Fibroblast of skin of back (primary cell): Measurements from ENCODE around the gene MTCH1.
"Not testable (repeated sequence)": the region's sequence is repeated elsewhere in the genome, so short reads cannot be mapped to it uniquely, and the experiment has no call there.

Experiments
- DNase-seq: peaks from one replicate; pipeline ENCODE4 v3.0.0-alpha.2; 2013

Gene MTCH1

DNA sequence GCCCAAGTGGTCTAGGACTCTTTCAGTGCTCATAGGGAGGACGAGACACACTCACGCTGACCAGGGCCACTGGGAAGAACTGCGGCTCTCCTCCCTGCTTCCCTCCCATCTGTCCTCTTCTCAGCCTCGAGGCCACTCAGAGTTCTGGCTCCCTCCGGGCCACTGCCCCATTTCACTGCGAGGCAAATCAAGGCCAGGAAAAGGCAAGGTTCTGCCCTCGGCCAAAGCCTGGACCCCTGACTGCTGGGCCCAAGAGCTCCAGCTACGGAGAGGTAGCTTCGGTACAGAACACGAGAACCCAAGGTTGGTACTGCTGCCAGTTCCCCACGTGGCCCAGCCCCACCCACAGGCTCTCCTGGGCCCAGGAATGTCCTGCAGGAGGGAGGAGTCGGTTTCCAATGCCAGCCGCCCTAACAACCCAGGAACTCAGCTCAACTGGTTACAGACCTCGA, 16.7 kb downstream of the MTCH1 start:
- no peak for DNase-seq

DNA sequence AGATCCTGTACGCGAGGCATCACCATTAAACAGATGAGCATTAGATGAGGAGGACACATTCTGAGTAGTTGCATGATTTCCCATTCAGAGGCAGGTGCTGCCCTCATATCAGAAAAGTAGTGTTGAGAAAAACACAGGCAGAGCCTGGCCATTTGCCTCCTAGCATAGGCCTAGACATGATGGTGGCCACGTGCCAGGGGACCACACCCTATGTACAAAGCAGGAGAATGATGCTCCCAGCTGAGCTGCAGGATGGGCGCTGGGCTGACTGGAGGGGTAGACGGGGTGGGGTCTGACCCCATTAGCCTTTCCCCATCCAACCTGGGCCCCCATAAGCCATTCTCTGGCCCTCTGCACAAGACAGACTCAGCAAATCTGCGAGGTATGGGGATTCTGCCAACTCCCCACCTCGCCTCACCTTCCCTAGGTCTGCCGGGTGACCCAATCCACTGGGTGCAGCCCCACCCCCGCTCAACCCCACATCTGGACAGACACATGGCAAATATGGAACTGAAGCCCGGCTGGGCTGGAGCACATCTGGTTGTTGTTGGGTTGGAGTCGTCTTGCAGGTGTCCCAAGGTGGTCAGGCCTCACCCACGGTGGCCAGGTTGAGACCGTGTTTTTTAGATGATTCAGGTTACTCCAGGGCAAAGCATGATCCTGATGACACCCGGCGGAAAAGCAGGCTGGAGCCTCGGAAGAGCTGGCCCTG, 17.6 kb downstream of the MTCH1 start:
- DNase-seq: no peak

DNA sequence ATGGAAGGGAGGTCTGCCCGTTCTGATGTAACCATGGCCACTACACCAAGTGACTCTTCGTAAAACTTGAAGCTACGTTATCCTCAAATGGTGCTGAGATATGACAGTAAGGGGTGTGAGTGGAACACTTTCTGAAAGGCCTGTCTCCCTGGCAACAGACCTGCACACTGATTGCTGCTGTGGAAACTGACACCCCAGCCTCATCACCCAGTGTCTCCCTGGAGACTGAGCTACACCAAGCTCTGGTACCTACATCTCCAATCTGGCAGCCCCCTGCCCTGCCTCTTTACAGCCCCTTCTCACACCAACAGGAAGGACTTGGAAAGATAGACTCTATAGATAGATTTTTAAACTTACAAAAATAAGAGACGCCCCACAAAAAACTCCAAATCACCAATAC, 18.2 kb downstream of the MTCH1 start:
- DNase-seq: no peak

DNA sequence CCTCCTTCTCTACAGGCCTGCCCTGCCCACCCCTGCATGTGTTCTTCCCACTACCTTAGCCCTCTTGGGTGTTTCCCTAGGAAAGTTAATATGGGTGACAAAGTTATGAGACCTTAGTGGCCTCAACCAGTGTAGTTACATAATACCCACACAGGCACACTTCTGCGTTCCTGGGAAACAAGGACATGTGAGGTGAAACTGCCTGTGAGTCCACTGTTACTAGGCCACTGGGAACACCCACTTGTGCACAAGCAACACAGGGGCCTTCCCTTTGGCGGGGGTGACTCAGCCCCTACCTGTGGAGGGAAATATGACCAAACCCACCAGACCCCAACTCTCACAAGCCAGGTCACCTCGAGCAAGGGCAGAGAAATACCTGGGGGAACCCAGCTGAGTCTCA, 18.7 kb downstream of the MTCH1 start:
- no peak for DNase-seq

DNA sequence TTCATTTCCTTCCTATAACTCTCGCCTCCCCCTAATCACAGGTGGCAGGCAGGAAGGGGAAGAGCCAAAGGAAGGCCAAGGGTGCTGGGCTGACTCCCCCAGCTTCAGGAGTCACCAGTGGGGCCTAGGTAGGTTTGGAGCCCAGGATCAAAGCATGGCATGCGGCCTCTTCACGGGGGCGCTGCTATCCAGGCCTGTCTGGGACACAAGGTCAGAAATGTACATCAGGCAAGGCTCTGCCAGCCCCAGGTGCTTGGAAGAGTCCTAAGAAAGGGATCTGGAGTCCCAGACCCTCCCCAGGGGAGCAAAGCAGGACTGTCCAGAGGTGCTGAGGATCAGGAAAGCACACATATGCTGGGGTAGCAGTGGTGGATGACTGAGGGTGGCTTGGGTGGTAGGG, 21.1 kb downstream of the MTCH1 start:
- DNase-seq: no peak

DNA sequence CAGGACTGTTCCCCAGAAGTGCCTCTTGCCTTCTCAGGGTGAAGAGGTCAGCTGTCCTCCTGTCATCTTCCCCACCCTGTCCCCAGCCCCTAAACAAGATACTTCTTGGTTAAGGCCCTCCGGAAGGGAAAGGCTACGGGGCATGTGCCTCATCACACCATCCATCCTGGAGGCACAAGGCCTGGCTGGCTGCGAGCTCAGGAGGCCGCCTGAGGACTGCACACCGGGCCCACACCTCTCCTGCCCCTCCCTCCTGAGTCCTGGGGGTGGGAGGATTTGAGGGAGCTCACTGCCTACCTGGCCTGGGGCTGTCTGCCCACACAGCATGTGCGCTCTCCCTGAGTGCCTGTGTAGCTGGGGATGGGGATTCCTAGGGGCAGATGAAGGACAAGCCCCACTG, 21.6 kb downstream of the MTCH1 start:
- no peak for DNase-seq

DNA sequence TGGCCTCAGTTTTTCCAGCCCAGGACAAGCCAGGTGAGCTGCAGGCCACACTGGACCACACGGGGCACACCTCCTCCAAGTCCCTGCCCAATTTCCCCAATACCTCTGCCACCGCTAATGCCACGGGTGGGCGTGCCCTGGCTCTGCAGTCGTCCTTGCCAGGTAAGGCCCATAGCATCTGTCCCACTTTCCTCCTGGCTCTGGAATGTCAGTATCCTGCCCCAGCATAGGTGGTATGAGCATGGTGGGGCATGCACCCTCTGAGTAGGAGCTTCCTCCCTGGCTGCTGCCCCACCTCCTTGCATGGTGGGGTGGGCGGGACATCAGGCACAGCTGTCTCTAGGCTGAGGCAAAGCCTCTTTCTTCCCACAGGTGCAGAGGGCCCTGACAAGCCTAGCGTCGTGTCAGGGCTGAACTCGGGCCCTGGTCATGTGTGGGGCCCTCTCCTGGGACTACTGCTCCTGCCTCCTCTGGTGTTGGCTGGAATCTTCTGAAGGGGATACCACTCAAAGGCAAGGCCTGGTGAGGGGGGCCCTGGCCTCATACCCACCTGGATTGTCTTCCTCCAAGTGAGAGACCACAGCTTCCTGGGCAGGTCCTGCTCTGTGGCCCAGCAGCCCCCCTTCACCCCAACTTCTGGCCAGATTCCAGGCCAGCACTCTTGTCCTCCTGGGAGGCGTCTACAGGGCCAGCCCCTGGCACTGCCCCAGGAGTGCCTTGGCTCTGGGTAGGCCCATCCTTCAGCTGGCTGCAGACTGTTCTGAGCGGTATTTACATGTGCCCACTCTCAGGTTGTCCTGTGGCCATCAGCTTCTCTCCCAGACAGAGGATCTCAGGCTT, 22.3 kb downstream of the MTCH1 start:
- no peak for DNase-seq

DNA sequence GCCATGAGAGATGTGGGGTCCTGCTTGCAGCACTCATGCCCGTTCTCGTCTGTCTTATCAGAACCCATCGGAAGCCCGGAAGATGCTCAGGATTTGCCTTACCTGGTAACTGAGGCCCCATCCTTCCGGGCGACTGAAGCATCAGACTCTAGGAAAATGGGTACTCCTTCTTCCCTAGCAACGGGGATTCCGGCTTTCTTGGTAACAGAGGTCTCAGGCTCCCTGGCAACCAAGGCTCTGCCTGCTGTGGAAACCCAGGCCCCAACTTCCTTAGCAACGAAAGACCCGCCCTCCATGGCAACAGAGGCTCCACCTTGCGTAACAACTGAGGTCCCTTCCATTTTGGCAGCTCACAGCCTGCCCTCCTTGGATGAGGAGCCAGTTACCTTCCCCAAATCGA, 23.1 kb downstream of the MTCH1 start:
- peak; percentile 37 for DNase-seq

DNA sequence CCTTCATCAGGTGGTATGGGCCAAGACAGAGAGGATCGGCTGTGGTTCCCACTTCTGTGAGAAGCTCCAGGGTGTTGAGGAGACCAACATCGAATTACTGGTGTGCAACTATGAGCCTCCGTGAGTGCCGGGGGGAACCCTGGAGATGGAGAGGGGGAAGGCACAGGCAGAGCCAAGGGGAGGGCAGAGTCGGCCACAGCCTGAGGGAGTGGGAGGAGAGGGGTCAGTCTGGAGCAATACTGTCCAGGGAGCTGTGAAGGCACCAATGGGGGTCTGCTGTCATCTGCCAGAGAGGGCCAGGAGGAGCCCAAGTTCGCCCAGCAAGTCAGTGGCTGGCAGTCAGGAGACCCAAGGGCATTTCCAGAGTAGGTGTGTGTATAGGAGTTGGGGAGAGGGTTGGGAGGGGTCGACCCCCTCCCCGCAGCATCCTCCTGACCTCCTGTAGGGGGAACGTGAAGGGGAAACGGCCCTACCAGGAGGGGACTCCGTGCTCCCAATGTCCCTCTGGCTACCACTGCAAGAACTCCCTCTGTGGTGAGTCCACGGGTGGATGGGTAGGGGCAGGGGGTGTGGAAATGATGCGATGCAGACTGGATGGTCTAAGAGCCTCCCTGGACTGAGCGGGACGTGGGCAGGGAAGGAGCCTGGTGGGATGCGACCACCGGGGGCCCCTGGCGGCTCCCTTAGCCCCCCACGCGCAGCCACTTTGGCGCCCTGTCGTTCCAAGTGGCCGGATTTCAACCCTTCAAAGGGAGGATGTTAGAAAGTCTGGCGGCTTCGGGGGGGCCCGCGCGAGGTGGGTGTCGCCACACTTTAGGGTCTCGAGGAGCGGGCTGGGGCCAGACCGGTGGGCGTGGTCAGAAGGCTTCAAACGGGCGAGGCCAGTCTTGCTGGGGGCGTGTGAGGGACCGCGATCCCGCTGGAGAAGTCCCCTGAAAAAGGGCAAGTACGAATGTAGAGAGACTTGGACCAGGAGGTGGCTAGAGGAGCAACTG, 24.3 kb downstream of the MTCH1 start:
- no peak for DNase-seq

DNA sequence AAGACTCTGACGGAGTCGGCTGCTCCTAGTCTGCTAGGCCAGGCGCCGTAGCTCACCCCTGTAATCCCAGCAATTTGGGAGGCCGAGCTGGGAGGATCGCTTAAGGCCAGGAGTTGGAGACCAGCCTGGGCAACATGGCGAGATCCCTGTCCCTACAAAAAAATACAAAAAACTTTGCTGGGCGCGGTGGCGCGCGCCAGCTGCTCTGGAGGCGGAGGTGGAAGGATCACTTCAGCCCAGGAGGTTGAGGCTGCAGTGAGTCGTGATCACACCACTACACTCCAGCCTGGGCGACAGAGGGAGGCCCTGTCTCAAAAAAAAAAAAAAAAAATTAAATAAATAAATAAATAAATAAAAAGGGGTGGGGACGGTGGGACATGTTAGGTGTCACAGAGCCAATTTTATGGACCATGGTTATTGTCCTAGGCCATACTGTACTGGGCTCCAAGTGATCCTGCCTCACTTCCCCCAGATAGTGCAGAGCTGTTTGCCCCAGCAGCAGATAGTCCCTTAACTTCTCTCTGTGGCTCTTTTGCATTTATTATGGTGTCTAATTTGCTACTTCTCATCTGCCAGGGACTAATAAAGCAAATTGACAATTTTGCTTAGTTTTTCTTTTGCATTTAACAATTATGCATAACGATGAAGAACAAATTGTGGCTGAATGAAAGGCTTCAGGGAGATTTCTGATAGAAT, 26.3 kb downstream of the MTCH1 start:
- DNase-seq: no peak

DNA sequence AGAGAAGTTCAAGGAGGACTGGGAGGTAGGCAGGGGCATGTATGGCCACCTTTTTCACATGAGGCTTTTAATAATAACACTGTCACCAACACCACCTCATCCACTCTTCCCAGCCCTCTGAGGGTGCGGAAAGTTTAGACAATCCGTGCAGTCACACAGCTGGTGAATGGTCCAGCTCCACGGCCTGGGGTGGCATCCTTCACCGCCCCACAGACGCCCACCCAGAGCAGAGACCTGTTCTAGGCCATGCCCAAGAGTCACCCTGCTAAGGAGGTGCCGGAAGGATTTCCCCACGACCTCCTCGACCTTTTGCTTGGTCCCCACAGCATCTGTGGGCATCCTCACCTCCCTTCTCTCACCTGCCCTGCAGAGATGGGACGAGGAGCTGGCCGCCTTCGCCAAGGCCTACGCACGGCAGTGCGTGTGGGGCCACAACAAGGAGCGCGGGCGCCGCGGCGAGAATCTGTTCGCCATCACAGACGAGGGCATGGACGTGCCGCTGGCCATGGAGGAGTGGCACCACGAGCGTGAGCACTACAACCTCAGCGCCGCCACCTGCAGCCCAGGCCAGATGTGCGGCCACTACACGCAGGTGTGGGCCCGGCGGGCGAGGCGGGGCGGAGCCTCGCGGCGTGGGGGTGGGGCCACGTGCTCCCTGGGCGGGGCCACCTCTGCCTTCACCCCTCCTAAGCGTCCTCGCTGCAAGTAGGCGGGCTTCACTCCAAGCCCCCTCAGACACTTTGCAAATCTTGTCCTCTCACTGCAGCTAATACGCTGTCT, 27.0 kb downstream of the MTCH1 start:
- DNase-seq: no peak

DNA sequence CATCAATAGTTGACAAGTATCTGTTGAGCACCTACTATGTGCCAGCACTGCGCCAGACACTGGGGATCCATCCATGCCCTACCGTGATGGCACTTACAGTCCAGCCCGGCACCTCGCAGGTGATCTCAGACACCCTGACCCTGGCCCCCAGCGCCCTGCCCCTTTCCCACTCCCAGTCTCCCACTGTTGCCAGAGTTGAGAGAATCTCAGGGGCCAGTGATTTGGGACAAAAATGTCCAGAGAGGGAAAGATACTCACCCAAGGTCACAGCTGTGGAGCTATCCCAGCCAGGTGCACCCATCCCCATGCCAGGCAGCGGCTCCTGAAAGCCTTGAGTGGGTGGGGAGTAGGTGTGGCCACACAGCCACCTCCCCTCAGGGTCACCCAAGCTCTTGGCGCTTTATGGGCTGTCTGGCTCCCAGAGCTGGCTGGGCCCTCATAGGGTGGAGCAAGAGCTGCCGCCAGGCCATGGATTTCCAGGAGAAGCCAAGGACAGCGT, 28.2 kb downstream of the MTCH1 start:
- no peak for DNase-seq

DNA sequence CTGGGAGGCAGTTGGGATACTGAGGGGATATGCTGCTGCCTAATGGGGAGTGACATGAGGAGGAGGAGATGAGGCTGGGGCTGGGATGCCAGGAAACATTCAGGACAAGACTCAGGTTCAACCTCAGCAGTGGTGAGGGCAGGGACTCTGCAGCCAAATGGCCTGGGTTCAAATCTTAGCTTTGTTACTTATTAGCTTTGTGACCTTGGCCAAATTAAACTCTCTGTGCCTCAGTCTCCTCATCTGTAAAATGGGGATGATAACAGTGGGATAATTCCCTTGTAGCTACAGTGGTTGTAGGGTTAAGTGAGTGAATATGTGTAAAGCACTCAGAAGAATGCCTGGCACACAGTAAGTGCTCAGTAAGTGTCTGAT, 29.6 kb downstream of the MTCH1 start:
- no peak for DNase-seq

DNA sequence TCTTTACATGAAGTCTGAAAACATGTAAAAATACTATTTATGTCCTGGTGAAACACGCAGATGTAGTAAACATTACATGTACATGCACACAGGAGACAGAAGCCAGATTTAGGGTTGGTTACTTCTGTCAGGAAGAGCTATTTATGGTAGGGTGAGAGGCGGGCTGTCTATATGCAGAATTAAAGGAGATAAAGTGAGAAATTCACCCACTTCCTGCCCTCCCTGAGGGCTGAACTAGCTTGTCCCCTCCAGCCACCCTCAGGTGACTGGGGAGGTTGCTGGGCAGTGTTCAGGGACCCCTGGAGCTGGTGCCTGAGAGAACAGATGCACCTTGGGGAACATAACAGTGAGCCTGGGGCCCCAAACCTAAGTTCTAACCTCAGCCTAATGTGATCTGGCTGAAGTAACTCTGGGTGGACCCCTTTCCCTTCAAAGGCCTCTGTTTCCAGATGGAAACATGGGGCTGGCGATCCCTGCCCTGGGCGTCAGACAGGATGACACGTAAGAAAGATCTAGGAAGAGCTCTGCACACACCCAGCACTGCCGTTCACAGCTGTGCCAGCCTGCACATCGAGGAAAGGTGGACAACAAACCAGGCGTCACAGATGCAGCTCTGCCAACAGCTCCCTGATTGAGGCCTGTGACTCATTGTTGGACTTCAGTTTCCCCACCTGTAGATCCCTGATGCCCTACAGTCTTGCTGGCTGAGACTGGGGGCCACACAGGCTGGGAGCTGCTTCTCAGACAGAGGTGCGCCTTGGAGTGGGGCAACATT, 30.1 kb downstream of the MTCH1 start:
- no peak for DNase-seq

DNA sequence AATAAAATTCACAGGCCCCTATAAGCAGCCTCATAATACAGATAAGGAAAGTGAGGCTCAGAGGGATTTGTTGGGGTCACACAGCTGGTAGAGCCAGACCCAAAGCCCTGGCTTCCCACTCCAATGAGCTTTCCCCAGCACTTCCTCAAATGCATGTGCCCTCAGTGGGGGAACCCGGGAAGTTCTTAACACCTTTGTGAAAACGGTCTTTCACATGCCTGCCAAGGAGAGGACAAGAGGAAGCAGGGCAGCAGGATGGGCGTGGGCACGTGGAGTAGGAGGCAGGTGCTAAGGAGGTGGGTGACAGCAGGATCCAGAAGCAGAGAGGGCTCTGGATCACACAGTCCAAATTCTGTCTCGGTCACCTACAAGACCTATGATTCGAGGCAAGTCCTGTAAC, 30.9 kb downstream of the MTCH1 start:
- no peak for DNase-seq

DNA sequence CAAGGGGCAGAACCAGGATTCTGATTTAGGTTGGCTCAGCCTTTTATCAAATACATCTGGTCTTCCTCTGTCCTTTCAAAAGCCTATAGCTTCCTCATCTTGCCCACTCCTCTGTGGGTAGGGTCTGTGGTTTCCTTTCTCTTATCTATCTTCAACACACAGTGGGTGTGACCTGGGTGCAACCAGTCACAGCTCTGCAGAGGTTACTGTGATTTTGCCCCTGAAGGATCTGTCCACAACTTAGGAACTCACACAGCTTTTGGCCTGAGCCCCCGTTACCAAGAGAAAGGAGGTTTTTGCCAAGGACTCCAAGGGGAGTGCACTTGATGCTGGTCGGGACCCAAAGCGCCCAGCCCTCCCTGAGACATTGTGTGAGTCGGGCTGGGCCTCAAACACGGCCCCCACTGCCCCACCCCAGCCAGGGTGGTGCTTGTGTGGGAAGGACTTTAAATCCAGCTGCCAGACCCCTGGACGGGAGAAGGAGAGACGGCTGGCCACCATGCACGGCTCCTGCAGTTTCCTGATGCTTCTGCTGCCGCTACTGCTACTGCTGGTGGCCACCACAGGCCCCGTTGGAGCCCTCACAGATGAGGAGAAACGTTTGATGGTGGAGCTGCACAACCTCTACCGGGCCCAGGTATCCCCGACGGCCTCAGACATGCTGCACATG, 31.6 kb downstream of the MTCH1 start, which contains the start of gene PI16:
TSS of gene PI16 (plus strand) at position 477 of the 670 bp plus-strand sequence. CDS start at position 500, 23 bp downstream.
- no peak for DNase-seq

DNA sequence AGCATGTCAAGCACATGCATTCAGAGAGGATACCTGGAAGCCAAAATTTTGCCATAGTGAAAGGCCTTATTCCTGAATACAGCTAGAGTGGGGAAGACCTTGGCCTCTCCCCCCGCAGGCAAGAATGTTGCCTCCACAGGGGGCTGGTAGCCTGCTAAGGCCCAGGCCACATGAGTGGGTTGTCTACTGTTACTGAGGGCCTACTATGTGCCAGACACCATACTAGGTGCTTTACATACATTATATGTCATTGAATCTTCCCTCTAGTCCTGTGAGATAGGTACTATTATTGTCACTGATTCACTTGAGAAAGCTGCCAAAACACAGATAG, 32.1 kb downstream of the MTCH1 start:
- no peak for DNase-seq

DNA sequence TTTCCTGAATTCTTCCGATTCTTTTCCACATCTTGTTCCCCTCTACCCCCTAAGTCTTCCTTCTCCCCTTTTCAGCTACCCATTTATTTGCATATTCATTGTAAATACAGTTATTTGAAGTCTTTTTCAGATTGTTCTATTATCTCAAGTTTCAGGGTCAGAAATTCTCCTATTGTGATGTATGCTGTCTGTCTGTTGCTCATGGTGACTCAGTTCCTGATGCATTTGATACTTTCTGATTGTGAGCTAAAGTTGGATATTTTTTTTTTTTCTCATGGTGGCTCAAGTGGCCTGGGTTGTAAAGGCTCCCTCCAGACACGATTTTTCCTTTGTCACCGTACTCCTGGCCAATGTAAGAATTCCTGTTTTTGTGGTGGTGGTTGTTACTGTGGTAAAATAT, 36.4 kb downstream of the MTCH1 start:
- peak; percentile 70 for DNase-seq

DNA sequence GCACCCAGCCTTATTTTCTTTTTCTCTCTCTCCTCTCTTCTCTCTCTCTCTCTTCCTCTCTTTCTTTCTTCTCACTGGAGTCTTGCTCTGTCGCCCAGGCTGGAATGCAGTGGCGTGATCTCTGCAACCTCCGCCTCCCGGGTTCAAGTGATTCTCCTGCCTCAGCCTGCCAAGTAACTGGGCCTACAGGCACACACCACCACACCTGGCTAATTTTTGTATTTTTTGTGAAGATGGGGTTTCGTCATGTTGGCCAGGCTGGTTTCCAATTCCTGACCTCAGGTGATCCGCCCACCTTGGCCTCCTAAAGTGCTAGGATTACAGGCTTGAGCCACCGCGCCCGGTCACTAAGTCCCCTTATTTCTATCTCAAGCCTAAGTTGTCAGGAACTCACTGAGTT, 36.9 kb downstream of the MTCH1 start:
- not testable (repeated sequence) for DNase-seq
